PC-9 (cell line): ENCODE data around the gene HRNR.

Source experiments
- CTCF ChIP-seq: fragments of 200-600 bp; sonication (generic); conservative IDR thresholded peaks from 2 replicates; pipeline ENCODE4 v1.6.1; 2017; ENCODE audit warnings: mixed run types, antibody characterized with exemption, mild to moderate bottlenecking, moderate library complexity
- EZH2 ChIP-seq: fragments of 200-600 bp; sonication (generic); IDR thresholded peaks from 2 replicates; pipeline ENCODE4 v1.8.0; 2017; ENCODE audit warnings: antibody characterized with exemption, low read depth

DNA sequence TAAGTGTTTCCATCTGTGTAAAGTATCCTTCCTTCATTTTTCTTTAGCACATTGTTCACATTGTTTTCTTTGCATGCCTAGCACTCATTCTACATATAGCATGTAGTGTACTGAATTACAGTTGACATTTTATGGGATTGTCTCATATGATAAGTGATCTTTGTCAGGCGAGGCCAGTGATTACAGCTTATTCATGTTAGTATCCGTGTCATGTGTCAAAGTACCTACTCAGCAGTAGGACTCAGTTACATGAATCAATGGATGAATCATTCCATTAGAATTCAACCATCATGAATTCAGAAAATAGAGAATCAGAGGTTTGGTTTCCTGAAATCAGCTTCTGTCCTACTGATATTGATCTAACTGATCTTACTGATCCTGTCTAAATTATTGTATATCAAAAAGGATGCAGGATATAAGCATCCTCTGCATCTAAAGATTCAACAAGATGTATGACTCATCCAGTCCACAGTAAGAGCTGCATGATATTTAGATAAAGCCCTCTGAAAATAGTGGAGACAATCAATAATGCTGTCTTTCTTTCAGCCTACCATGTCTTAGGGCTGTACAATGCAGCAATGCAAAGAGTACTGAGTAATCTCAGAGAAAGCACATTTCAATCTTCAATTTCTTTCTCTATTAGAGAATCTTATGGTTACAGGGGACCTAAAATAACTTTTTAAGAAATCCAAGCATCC lies 20.7 kb upstream of the HRNR start:
- TF ChIP-seq CTCF (no peak), EZH2 (no peak)
